Ascending aorta (tissue), 2 donors: ENCODE data around the gene ELFN2. TPM values are rescaled to one million over a fixed set of nuclear protein-coding genes. Genes with fewer than 3 reads are reported as not detected.

Experiments
- DNase-seq, 2 donors: peaks; one replicate each; pipeline ENCODE4 v3.0.0-alpha.2; 2019; ENCODE audit warnings: low spot score in 2 of 2
- H3K27ac ChIP-seq, 2 donors: fragments of 200-600 bp; sonication (generic); one replicate each; pipeline ENCODE4 v1.5.1; 2016 to 2017; ENCODE audit warnings: mild to moderate bottlenecking in 1 of 2
- H3K27me3 ChIP-seq: fragments of 200-600 bp; sonication (generic); one replicate; pipeline ENCODE4 v1.5.1; 2017
- H3K36me3 ChIP-seq, 2 donors: fragments of 200-600 bp; sonication (generic); one replicate each; pipeline ENCODE4 v1.5.1; 2016
- H3K4me1 ChIP-seq, 2 donors: fragments of 200-600 bp; sonication (generic); one replicate each; pipeline ENCODE4 v1.5.1; 2016 to 2017; ENCODE audit warnings: mild to moderate bottlenecking in 1 of 2
- H3K4me3 ChIP-seq, 2 donors: fragments of 200-600 bp; sonication (generic); one replicate each; pipeline ENCODE4 v1.5.1; 2016 to 2017; ENCODE audit warnings: mild to moderate bottlenecking in 1 of 2
- H3K9me3 ChIP-seq, 2 donors: fragments of 200-600 bp; sonication (generic); one replicate each; pipeline ENCODE4 v1.5.1; 2016
- CTCF ChIP-seq, 3 experiments: fragments of 200-600 bp in 2 of 3; fragments of 450-650 bp in 1 of 3; sonication (generic) in 2 of 3; IDR thresholded peaks; one replicate each; pipeline ENCODE4 v1.5.1; 2016 to 2019; ENCODE audit warnings: antibody characterized with exemption in 3 of 3, mild to moderate bottlenecking in 1 of 3, moderate library complexity in 1 of 3
- intact Hi-C: fragments of 100-400 bp; cut with DNase I; formaldehyde crosslinking; loops from one replicate; pipeline ENCODE4 v1.15.1; 2023
- total RNA-seq: library from RNA; depleted of rRNA; stranded (reverse); fragments of >200 nt; gene quantifications from one replicate; pipeline ENCODE4 v1.1.0, GENCODE V29; 2016

The ELFN2 gene
- total RNA-seq, 1 donor from 2014 or later: not detected

DNA sequence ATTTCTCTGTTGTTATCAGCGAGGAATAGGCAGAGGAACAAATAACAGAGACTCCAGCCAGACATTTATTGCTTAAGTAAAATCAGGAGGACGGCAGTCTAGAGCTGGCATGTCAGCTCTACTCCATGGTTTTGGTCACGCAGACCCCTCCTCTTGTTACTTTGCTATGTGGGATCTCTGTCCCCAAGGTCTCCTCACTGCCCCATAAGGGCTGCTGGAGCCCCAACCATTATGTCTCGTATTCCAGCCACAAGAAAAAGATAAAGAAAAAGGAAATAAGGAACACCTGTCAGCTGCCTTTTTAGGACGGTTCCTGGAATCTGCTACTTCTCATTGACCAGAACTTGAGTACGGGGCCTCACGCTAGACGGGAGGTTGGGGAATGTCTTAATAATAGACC, 70.4 kb downstream of the ELFN2 start:
- Histone ChIP-seq H3K4me3 (no peak overlapping the region), H3K9me3 (no peaks in the 10 kb centered on the region), H3K27ac (no peak overlapping the region), H3K27me3 (no peaks in the 10 kb centered on the region), H3K36me3 (no peaks in the 10 kb centered on the region), H3K4me1 (no peaks in the 10 kb centered on the region)
- intact Hi-C loops: no loop called here
- no peak for TF ChIP-seq CTCF (IDR thresholded peaks at IDR 0.05)
- no peak for DNase-seq

GRCh38 chr22:37355174-37355573, 72.1 kb downstream of the ELFN2 start:
- Histone ChIP-seq H3K4me1 (no peaks in the 10 kb centered on the region), H3K27ac (no peak overlapping the region), H3K4me3 (no peak overlapping the region), H3K36me3 (no peaks in the 10 kb centered on the region), H3K27me3 (no peaks in the 10 kb centered on the region), H3K9me3 (no peaks in the 10 kb centered on the region)
- intact Hi-C loops: no loop called here
- no peak for TF ChIP-seq CTCF (IDR thresholded peaks at IDR 0.05)
- DNase-seq: no peak

DNA sequence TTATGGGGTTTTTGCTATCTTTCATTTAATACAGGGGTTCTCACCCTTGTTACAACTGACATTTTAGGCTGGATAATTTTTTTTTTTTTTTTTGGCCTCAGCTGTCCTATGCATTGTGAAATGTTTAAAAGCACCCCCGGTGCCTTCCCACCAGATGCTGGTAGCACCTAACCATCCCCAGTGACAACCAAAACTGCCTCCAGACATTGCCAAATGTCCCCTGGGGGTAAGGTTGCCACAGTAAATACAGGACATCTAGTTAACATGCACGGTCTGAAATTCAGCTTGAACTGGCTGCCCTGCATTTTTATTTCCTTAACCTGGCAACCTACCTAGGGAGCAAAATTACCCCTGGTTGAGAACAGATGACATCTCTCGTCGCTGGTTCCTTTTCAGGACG, 72.6 kb downstream of the ELFN2 start:
- no peak for DNase-seq
- H3K4me1 ChIP-seq: no peaks in the 10 kb centered on the region
- H3K9me3 ChIP-seq: no peaks in the 10 kb centered on the region
- H3K27ac ChIP-seq: no peak overlapping the region
- no peak for TF ChIP-seq CTCF (IDR thresholded peaks at IDR 0.05)
- H3K4me3 ChIP-seq: no peak overlapping the region
- intact Hi-C loops: no loop called here
- no peaks in the 10 kb centered on the region for H3K36me3 ChIP-seq
- no peaks in the 10 kb centered on the region for H3K27me3 ChIP-seq

- no peak for DNase-seq
- Histone ChIP-seq H3K9me3 (no peaks in the 10 kb centered on the region), H3K4me3 (no peak overlapping the region), H3K36me3 (no peaks in the 10 kb centered on the region), H3K27me3 (no peaks in the 10 kb centered on the region), H3K27ac (no peak overlapping the region), H3K4me1 (no peaks in the 10 kb centered on the region)
- intact Hi-C loops: no loop called here
- no peak for TF ChIP-seq CTCF (IDR thresholded peaks at IDR 0.05)
Observed at GRCh38 chr22:37354261-37354660, 73.0 kb downstream of the ELFN2 start.

- Histone ChIP-seq H3K27ac (no peak overlapping the region), H3K4me1 (no peaks in the 10 kb centered on the region), H3K9me3 (no peaks in the 10 kb centered on the region), H3K4me3 (no peak overlapping the region), H3K36me3 (no peaks in the 10 kb centered on the region), H3K27me3 (no peaks in the 10 kb centered on the region)
- DNase-seq: no peak
- no peak for TF ChIP-seq CTCF (IDR thresholded peaks at IDR 0.05)
- intact Hi-C loops: no loop called here
Observed at GRCh38 chr22:37353839-37354238, 73.4 kb downstream of the ELFN2 start.

DNA sequence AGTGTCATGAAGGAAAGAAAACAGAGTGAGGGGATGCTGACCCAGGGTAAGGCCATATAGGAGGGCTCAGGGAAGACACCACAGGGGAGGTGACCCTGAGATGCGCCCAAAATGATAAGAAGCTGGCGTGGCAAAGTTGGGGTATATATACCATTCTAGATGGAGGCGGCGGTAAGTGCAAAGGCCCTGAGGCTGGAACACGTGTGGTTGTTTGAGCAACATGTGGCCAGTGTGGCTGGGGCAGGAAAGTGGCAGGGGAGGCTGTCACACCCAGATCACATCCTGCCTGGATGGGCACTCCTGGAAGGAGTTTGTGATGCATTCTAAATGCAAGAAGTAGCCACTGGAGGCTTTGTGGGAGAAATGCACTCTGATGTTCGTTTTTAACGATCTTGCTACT, 74.8 kb downstream of the ELFN2 start:
- H3K27ac ChIP-seq: no peak overlapping the region
- H3K9me3 ChIP-seq: no peaks in the 10 kb centered on the region
- no peak overlapping the region for H3K4me3 ChIP-seq
- TF ChIP-seq CTCF (IDR thresholded peaks at IDR 0.05): no peak
- H3K27me3 ChIP-seq: no peaks in the 10 kb centered on the region
- H3K4me1 ChIP-seq: no peaks in the 10 kb centered on the region
- DNase-seq: no peak
- intact Hi-C loops: no loop called here
- no peaks in the 10 kb centered on the region for H3K36me3 ChIP-seq
